Large intestine (tissue), 3 donors: ENCODE results near the gene C16orf86. TPM values are rescaled to one million over a fixed set of nuclear protein-coding genes. Genes with fewer than 3 reads are reported as not detected.

Experiments used
- DNase-seq, 2 donors: peaks; one replicate each; pipeline versions ENCODE4 v3.0.0 to v3.0.0-alpha.2; 2013
- H3K27ac ChIP-seq: one replicate; pipeline ENCODE4 v1.5.1; 2013; ENCODE audit warnings: low read length
- H3K27me3 ChIP-seq: 2 replicates; pipeline ENCODE4 v1.6.1; 2013; ENCODE audit warnings: low read length; ENCODE audit not compliant: control insufficient read depth, insufficient read depth
- H3K36me3 ChIP-seq: 2 replicates; pipeline ENCODE4 v1.6.1; 2013; ENCODE audit warnings: low read length; ENCODE audit not compliant: control insufficient read depth, insufficient read depth
- H3K4me1 ChIP-seq: one replicate; pipeline ENCODE4 v1.6.1; 2013; ENCODE audit warnings: low read length; ENCODE audit not compliant: control insufficient read depth, insufficient read depth
- H3K4me3 ChIP-seq: one replicate; pipeline ENCODE4 v1.5.1; 2013; ENCODE audit warnings: low read length
- H3K9me3 ChIP-seq: one replicate; pipeline ENCODE4 v1.6.1; 2013; ENCODE audit warnings: mild to moderate bottlenecking, low read depth, low read length, moderate library complexity; ENCODE audit not compliant: control insufficient read depth
- WGBS: methylation state at CpG from one replicate; pipeline ENCODE4 v1.1.5; 2013; ENCODE audit warnings: low lambda C conversion rate; ENCODE audit not compliant: insufficient coverage; 5-methylcytosine and 5-hydroxymethylcytosine counted together
- polyA plus RNA-seq: library from polyadenylated mRNA; unstranded; fragments of 120-200 nt; gene quantifications from one replicate; pipeline ENCODE4 v1.2.1, GENCODE V29; 2013

Gene C16orf86
- polyA plus RNA-seq, 1 donor, result 1.4 TPM

GRCh38 chr16:67653789-67654402 lies 12.7 kb upstream of the C16orf86 start:
- no CpG with 5 or more reads among the region's 25 CpGs for WGBS
- H3K9me3 ChIP-seq, result peaks cover 8% of the 10 kb centered on the region
- no peak for DNase-seq
- peaks cover 67% of the 10 kb centered on the region for H3K27me3 ChIP-seq
- no peak overlapping the region for H3K27ac ChIP-seq
- H3K36me3 ChIP-seq, result peaks cover 14% of the 10 kb centered on the region
- H3K4me1 ChIP-seq, result peaks cover 18% of the 10 kb centered on the region
- H3K4me3 ChIP-seq, result no peak overlapping the region

- Histone ChIP-seq H3K4me3 (no peak overlapping the region), H3K9me3 (peaks cover 5% of the 10 kb centered on the region), H3K4me1 (peaks cover 19% of the 10 kb centered on the region), H3K27me3 (peaks cover 61% of the 10 kb centered on the region), H3K36me3 (peaks cover 14% of the 10 kb centered on the region), H3K27ac (no peak overlapping the region)
- 52% methylated on average over 3 of the region's 30 CpGs for WGBS
- no peak for DNase-seq
Measured at GRCh38 chr16:67654403-67654911, 12.2 kb upstream of the C16orf86 start.

DNA sequence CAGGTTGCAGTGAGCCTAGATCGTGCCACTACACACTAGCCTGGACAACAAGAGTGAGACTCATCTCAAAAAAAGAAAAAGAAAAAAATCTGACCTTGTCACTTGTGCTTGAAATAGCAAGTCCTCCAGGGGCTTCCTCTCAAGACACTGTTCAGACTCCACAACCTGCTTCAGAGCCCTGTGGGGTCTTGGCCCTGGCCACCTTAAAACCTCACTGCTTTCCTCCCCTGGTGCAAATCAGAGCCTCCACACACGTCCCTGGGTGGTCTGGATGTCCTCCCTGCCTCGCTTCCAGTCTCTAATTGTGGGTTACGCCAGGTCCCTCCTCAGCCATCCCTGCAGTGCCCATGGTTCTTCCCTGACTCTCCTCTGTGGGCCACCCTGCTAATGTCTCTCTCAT lies 11.3 kb upstream of the C16orf86 start:
- DNase-seq, result no peak

GRCh38 chr16:67656344-67657016 lies 10.1 kb upstream of the C16orf86 start:
- no peak overlapping the region for H3K4me3 ChIP-seq
- peaks cover 2% of the 10 kb centered on the region for H3K9me3 ChIP-seq
- DNase-seq, result no peak
- H3K27ac ChIP-seq, result no peak overlapping the region
- peaks cover 14% of the 10 kb centered on the region for H3K36me3 ChIP-seq
- no CpG with 5 or more reads among the region's 9 CpGs for WGBS
- peaks cover 41% of the 10 kb centered on the region for H3K27me3 ChIP-seq
- H3K4me1 ChIP-seq, result peaks cover 21% of the 10 kb centered on the region

More for the DNA sequence above, 11.3 kb upstream of the C16orf86 start:
- H3K9me3 ChIP-seq, result peaks cover 2% of the 10 kb centered on the region
- peaks cover 15% of the 10 kb centered on the region for H3K4me1 ChIP-seq
- WGBS, result no CpG with 5 or more reads among the region's 4 CpGs
- H3K27ac ChIP-seq, result no peak overlapping the region
- peaks cover 14% of the 10 kb centered on the region for H3K36me3 ChIP-seq
- H3K4me3 ChIP-seq, result no peak overlapping the region
- peaks cover 52% of the 10 kb centered on the region for H3K27me3 ChIP-seq

DNA sequence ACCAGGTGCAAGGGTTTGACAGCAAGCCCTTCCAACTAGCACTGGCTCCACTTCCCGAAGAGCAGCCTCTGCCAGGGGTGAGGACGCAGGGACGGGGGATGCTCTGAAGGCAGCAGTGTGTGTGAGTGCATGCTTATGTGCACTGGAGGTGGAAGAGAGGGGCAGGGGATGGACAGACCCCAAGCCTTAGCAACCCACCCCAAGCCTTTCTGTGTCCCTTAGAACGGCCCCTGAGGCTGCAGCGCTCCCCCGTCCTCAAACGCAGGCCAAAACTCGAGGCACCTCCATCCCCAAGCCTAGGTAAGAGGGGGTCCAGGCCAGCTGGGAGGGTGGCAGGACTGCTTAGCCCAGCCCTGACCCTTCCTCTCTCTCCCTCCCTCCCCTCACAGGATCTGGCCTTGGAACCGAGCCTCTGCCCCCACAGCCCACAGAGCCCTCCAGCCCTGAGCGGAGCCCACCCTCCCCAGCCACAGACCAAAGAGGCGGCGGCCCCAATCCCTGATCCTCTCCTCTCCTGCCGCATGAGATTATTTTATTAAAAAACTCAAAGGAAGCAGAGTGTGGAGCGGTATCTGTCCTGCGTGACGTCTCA lies 9.5 kb upstream of the C16orf86 start:
- DNase-seq, result no peak
- Histone ChIP-seq H3K4me1 (peaks cover 24% of the 10 kb centered on the region), H3K4me3 (no peak overlapping the region), H3K9me3 (no peaks in the 10 kb centered on the region), H3K36me3 (peaks cover 14% of the 10 kb centered on the region), H3K27me3 (peaks cover 35% of the 10 kb centered on the region), H3K27ac (no peak overlapping the region)
- WGBS, result no CpG with 5 or more reads among the region's 16 CpGs

- peaks cover 30% of the 10 kb centered on the region for H3K27me3 ChIP-seq
- whole genome bisulfite sequencing, result no CpG with 5 or more reads among the region's 18 CpGs
- no peaks in the 10 kb centered on the region for H3K9me3 ChIP-seq
- H3K36me3 ChIP-seq, result peaks cover 17% of the 10 kb centered on the region
- no peak for DNase-seq
- peaks cover 24% of the 10 kb centered on the region for H3K4me1 ChIP-seq
- H3K27ac ChIP-seq, result no peak overlapping the region
- H3K4me3 ChIP-seq, result no peak overlapping the region
Measured at GRCh38 chr16:67657751-67658518, 8.7 kb upstream of the C16orf86 start.

DNA sequence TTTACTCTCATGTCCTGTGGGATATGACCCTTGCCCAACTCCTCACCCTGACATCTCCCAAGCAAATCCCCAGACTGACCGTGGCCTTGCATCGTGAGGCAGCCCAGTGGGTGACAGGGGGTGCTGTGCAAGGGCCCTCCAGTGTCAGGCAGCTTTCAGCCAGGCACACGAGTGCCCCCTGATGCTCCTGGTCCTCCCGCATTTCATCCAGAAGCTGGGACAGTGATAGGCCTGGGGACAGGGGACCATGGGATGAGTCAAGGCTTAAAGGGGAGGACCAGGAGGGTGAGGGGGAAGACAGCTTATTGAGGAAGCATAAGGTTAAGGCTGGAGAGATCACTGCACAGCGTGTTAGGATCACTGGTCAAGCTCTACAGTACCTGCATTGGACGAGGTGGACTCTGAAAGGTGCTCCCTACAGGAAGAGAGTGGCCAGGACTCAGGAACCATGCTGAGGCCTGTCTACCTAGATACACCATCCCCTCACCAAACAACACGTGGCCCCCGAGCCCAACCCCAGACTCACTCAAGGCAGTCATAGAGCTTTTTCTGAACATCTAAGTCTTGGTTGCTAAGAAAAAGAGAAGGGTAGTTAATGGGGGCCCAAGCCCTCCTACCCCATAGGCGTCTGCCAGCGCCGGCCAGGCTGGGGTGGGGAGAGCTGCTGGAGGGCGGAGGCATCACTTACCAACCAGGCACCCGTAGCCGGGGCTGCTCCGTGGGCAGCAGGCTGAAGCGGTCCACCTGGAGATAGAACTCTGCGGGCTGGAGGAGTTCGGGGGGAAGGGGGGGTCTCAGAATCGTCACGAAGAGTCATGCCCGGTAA lies 7.6 kb upstream of the C16orf86 start:
- WGBS, result no CpG with 5 or more reads among the region's 21 CpGs
- H3K4me1 ChIP-seq, result peaks cover 17% of the 10 kb centered on the region
- peaks cover 19% of the 10 kb centered on the region for H3K36me3 ChIP-seq
- H3K9me3 ChIP-seq, result no peaks in the 10 kb centered on the region
- peaks cover 19% of the 10 kb centered on the region for H3K27me3 ChIP-seq
- H3K27ac ChIP-seq, result no peak overlapping the region
- DNase-seq, result no peak
- H3K4me3 ChIP-seq, result peak overlapping the region; percentile 93

DNA sequence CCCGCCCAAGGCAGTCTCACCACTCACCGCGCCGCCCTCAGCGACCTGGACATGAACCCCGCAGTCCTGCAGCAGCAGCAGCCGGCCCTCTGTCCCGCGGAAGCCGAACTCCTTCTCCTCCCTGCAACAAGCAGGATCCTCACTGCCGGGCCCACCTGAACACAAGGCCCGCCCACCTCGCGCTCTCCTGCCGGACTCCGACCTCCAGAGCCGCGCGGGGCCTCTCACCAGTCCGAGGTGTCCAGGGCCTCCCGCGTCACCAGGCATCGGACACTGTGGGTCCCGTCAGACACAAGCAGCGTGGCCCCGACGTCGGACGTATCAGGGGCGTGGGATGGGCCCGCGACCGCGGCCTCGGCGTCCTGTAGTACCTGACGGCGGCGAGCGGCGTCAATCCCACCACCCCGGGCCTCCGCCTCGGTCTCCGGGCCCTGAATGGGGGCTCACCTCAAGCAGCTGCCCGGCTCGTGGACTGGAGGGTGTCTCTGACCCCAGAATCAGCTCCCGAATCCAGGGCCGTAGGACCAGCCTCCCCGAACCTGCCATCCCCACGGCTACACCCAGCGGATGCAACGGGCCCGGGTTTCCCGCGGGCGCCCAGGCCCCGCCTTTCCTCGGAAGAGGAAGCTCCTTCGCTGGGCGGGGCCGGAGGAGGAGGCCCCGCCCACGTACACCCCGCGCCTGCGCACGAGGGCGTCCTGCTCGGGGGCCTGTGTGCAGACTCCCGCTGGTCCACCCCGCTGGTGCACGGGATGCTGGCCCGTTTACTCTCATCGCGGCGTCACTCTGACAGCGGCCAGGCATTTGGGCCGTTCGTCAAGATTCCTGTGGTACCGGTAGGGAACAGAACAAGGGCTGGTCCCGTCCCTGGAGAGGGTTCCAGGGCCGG lies 6.7 kb upstream of the C16orf86 start, which contains the start of gene ACD:
Gene ACD (minus strand): TSS at position 586 of the 889 bp plus-strand sequence. CDS start 40 bp downstream, at position 546.
- DNase-seq, result peak; percentile 89 to 91
- peaks cover 19% of the 10 kb centered on the region for H3K36me3 ChIP-seq
- no peaks in the 10 kb centered on the region for H3K9me3 ChIP-seq
- H3K4me3 ChIP-seq, result peak within 1 kb of the TSS; percentile 93
- H3K27me3 ChIP-seq, result peaks cover 11% of the 10 kb centered on the region
- no CpG with 5 or more reads among the region's 83 CpGs for WGBS
- H3K4me1 ChIP-seq, result peaks cover 17% of the 10 kb centered on the region
- H3K27ac ChIP-seq, result peak within 1 kb of the TSS; percentile 89

- Histone ChIP-seq H3K4me3 (peak within 1 kb of the TSS; percentile 93), H3K4me1 (peaks cover 17% of the 10 kb centered on the region), H3K36me3 (peaks cover 19% of the 10 kb centered on the region), H3K9me3 (no peaks in the 10 kb centered on the region), H3K27ac (peak within 1 kb of the TSS; percentile 89), H3K27me3 (peaks cover 4% of the 10 kb centered on the region)
- DNase-seq, result peak; percentile 93 to 94
- no CpG with 5 or more reads among the region's 48 CpGs for WGBS
Measured at GRCh38 chr16:67660564-67661028, 6.0 kb upstream of the C16orf86 start, which contains the start of gene PARD6A. PARD6A (plus strand) TSS chr16:67660960; CDS start chr16:67661039, 79 bp downstream.
